Femur (tissue), 1 donor: ENCODE data around the gene REV1.
"Not testable (repeated sequence)": the region's sequence is repeated elsewhere in the genome, so short reads cannot be mapped to it uniquely, and the experiment has no call there.

ENCODE experiments used
- DNase-seq: peaks from one replicate; pipeline ENCODE4 v3.0.0-alpha.2; 2017

Gene REV1

GRCh38 chr2:99485824-99486223, 4.0 kb downstream of the REV1 start:
- DNase-seq: no peak

- no peak for DNase-seq
Observed at GRCh38 chr2:99485411-99485810, 4.4 kb downstream of the REV1 start.

DNA sequence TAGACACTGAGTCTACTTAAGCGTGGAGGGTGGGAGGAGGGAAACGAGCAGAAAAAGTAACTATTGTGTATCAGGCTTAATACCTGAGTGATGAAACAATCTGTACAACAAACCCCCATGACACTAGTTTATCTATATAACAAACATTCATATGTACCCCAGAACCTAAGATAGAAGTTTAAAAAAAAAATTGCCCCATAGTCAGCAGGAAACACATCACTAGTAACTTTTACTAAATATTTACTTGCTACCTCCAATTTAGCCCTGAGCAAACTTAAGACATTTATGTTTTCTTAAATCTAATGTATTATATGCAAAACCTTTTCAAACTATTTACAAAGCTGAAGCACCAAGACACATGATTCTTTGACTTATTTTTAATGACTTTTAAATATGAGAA, 5.6 kb downstream of the REV1 start:
- no peak for DNase-seq

- DNase-seq: no peak
Observed at GRCh38 chr2:99481941-99482340, 7.9 kb downstream of the REV1 start.

DNA sequence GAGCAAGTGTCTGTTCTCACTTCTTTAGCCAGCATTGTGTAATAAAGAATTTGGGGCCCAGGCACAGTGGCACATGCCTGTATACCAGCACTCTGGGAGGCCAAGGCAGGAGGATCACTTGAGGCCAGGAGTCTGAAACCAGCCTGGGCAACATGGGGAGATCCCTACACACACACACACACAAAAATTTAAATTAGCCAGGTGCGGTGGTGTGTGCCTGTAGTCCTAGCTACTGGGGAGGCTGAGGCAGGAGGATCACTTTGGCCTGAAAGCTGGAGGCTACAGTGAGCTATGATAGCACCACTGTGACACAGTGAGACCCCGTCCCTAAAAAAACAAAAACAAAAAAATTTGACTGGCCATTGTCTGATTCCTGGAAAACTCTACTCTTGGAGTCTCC, 8.3 kb downstream of the REV1 start:
- no peak for DNase-seq

- no peak for DNase-seq
Observed at GRCh38 chr2:99480390-99480789, 9.4 kb downstream of the REV1 start.

- no peak for DNase-seq
Observed at GRCh38 chr2:99478632-99479031, 11.2 kb downstream of the REV1 start.

DNA sequence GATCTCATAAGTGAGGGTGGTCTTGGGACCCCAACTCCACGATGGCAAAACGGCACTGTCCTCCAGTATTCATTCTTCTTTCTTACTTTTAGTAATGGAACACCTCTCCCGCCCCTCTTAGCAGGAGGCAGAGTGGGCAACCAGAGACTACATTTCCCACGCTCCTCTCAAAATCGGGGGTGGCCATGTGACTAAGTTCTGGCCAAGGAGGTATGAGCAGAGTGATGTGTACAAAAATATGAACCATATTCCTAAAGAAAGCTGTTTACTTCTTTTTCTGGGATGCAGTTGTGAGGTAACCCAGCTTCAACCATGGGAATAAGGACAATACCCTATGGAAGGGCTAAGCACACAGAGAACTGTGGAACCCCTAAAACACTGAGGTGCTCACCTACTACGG, 12.8 kb downstream of the REV1 start:
- DNase-seq: no peak

- DNase-seq: no peak
Observed at GRCh38 chr2:99476629-99477028, 13.2 kb downstream of the REV1 start.

- not testable (repeated sequence) for DNase-seq
Observed at GRCh38 chr2:99475095-99475494, 14.7 kb downstream of the REV1 start.

GRCh38 chr2:99473518-99474083, 16.2 kb downstream of the REV1 start:
- DNase-seq: no peak

DNA sequence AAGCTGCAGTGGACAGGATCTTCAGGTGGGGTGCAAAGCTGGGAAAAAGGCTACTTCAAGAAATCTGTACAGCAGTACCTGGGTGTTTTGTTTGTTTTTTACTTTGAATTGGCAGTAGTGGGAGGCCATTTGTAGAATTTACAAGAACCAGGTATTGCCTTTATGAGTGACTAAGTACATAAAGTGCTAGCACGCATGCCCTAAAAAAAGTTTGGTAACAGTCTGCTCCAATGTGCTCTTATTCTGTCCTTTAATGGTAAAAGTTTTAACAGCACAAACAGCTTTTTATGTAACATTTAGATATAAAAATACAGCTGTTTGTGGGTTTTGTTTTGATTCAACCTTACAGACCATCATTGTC, 17.2 kb downstream of the REV1 start:
- no peak for DNase-seq

DNA sequence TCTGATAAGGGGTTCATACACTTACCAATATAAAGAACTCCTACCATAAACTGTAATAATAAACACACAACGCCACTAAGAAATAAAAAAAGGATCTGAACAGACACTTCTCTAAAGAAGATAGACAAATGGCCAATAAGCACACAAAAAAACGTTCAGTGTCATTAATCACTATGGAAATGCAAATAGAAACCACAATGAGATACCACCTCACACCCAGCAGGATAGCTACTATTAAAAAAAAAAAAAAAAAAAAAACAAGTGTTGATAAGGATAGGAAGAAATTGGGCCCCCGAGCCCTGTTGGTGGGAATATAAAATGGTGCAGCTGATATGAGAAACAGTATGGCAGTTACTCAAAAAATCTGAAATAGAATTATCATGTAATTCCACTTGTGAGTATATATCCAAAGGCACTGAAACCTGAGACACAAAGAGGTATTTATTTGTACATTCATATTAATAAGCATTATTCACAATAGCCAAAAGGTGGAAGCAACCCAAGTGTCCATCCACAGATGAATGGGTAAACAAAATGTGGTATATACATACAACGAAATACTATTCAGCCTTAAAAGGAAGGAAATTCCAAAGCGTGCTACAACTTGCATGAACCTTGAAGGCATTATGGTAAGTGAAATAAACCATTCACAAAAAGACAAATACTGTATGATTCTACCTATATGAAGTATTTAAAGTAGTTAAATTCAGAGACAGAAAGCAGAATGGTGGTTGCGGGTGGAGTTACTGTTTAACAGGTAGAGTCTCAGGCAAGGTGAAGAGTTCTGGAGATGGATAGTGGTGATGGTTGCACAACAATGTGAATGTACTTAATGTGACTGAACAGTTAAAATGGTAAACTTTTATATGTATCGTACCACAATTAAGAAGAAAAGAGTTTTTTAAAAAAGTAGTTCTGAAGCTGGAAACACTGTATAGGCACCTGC, 17.9 kb downstream of the REV1 start:
- DNase-seq: no peak

DNA sequence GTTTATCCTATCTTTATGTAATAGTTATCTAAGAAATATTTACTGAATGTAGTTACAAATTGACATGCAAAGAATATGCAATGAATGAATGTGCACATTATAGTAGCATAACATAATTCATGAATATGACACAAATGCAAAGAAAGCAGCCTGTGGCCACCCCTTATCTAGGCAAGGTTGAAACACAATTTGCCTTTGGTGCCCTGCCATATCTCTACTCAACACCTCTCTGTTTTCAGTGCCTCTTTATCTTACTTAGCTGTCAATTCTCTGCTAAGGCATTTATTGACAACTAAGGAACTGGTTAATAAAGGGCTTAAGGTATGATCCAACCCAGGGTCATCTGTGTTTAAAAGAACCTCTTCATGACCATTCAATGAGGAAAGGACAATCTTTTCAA, 18.9 kb downstream of the REV1 start:
- DNase-seq: no peak

DNA sequence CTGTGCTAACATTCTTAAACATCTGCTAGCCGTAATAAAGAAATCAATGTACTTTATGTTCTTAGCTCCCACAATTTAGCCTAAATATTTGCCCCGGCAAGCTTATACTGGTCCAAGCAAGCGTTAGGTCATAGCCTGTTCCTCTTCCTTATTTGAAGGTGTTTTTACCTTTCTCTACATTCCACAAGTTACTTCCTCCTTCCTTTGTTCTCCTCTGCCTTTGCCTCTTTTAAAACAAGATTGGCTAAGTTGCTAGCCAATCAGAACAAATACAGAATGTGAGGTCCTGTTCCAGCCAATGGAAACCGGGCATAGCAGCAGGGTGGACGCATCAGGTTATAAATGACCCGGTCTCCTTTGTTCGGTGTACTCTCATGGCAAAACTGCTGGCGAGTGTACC, 19.4 kb downstream of the REV1 start:
- DNase-seq: not testable (repeated sequence)

- DNase-seq: no peak
Observed at GRCh38 chr2:99469394-99469793, 20.4 kb downstream of the REV1 start.

DNA sequence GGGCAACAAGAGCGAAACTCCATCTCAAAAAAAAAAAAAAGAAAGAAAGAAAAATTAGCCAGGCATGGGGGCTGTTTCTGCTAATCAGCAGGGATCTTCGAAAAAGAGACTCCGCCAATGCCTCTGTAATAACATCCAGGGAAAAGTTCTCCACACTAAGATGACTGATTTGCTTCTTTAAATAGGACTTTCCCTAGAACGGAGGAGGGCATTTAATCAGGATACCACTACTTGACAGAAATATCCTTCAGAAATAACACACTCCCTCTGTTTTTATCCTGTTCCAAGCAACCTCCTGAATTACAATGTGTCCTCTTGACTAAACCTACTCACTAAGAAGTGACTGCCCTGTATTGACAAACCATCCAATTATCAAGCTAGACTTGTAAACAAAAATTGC, 21.7 kb downstream of the REV1 start:
- DNase-seq: no peak

DNA sequence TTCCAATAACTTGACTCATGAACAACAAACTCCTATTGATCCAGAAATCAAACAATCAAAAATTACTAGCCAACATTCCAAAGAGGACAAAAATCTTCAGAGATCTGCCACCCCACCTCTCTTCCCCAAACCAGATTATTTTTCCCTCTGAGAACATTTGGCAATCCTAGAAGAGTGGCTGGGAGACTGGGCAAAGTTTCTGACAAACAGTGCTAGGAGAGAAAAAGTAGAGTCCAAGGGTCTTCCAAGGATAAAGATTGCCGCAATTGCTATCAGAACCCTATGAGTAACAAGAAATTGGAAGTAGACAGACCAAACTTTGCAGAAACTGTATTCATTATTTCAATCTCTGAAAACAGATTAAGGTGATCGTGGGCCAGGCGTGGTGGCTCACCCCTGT, 22.4 kb downstream of the REV1 start:
- no peak for DNase-seq

DNA sequence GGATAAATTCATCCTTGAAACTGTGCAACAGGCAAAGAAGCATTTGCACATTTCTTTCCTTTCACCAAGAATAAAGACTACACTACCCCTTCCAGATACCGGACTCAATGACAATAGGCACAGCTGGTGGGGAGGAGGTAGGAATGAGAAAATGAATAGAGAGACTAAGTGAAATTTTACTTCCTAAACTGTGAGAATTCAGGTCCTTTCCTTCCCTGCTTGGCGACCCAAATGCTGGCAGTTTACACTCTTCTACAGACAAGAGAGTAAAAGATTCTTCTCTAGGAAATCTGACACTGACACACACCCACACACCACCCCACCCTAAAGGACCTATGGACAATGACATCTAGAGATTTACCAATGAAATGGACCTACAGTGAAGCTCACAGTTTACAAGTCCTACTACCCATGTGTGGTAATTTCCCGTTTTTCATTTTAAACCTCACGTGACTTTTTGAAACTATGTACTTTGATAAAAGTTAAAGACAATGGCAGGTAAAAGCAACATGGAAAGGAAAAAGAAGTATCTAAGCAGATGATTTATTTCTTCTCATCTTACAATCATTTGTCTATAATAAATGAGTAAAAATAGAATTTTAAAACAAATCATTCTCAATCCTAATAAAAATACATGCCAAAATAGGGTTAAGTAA, 27.9 kb downstream of the REV1 start:
- no peak for DNase-seq

DNA sequence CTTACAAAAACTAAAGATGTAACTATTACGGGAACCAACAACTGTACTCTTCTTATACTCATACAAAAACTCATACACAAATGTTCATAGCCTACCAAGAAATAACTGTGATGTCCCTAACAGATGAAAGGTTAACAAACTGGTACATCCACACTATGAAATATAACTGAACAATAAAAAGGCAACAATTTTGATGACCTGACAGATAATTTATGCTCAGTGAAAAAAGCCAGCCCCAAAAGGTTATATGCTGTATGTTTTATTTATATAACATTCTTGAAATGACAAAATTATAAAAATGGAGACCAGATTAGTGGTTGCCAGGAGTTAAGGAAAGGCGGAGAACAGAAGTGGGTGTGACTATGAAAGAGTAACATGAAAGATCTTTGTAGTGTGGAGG, 31.3 kb downstream of the REV1 start:
- DNase-seq: no peak

DNA sequence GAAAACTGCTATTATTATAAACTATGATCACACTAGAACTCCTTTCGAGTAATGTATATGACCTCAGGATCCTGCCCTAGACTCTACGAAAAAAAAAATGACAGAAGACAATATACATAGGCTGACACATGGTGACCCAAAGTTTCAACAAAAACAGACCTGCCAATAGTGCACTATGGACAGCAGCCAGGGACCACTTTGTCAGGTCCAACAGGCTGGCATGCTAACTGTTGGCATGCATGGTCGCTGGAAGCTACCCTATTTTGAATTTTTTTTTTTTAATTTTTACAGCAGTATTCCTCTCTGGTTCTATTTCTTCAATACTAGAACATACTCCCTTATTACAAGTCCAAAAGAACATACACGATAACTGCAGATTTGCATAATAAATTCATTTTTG, 38.1 kb downstream of the REV1 start:
- DNase-seq: no peak

DNA sequence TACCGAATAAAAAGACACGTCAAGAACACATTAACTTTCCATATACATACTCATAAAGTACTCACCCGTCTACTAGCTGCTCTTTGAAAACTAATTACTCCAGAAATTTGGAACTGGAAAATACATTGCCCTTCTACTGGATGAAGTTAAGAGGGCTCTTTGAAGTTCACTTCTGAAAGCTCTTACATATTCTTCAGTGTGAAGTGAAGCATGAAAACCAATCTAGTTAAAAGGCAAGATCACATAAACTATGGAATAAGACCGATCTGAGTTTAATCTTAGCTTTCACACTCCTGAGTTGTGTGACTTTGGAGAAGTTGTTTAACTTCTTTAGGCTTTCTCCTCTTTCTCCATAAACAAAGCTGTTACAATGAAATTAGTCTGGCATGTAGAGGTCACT, 38.5 kb downstream of the REV1 start:
- DNase-seq: no peak

GRCh38 chr2:99450199-99450598, 39.6 kb downstream of the REV1 start:
- no peak for DNase-seq

DNA sequence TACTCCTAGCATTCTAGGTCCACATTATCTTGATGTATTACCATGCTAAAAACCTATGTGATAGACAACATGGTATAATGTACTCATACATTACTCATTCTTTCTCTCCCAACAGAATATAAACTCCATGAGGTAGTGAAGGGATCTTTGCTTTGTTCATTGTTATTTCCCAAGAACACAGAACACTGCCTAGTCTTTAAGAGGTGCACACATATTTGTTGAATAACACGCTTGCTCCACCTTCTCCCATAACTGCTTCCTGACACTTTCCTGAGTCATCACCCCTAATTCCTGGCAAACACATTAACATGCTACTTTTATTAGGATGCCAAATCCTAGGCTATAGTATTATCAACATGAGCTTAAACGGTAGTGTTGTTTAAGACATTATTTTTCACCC, 41.3 kb downstream of the REV1 start:
- DNase-seq: no peak
